K562 (cell line): ENCODE measurements around the gene ATP5F1D. TPM values are rescaled to one million over a fixed set of nuclear protein-coding genes. Genes with fewer than 3 reads are reported as not detected.

ENCODE experiments used
- CHAMP1 ChIP-seq: fragments of 450-650 bp; IDR thresholded peaks from 2 replicates; pipeline ENCODE4 v1.6.1; 2016; ENCODE audit warnings: mild to moderate bottlenecking
- CHD1 ChIP-seq: fragments of 200-600 bp; sonication (generic); IDR thresholded peaks from one replicate; pipeline ENCODE4 v1.6.1; 2012; ENCODE audit warnings: mild to moderate bottlenecking, moderate library complexity, low read length, inconsistent platforms
- GATAD2B ChIP-seq: fragments of 450-650 bp; IDR thresholded peaks from 2 replicates; pipeline ENCODE4 v1.6.1; 2017; ENCODE audit warnings: mild to moderate bottlenecking, borderline replicate concordance
- ID3 ChIP-seq, 2 experiments: fragments of 250-450 bp in 1 of 2; fragments of 450-650 bp in 1 of 2; sonication (Bioruptor Pico) in 1 of 2; IDR thresholded peaks; 2 replicates each; pipeline versions ENCODE4 v1.6.1 to v1.8.0; 2016 to 2021; ENCODE audit warnings: mild to moderate bottlenecking in 2 of 2, moderate library complexity in 2 of 2, missing compliant biosample characterization in 1 of 2, missing genetic modification characterization in 1 of 2
- KLF1 ChIP-seq: fragments of 450-650 bp; IDR thresholded peaks from 2 replicates; pipeline ENCODE4 v1.6.1; 2016; ENCODE audit warnings: missing genetic modification characterization, missing compliant biosample characterization
- MBD2 ChIP-seq: sonication (generic); IDR thresholded peaks from 2 replicates; pipeline ENCODE4 v1.6.1; 2016; ENCODE audit warnings: low read depth, borderline replicate concordance
- MCM2 ChIP-seq: fragments of 450-650 bp; IDR thresholded peaks from 2 replicates; pipeline ENCODE4 v1.6.1; 2017; ENCODE audit warnings: low read depth, mild to moderate bottlenecking
- NUFIP1 ChIP-seq: fragments of 450-650 bp; IDR thresholded peaks from 2 replicates; pipeline ENCODE4 v1.6.1; 2018; ENCODE audit not compliant: partially characterized antibody
- PHF8 ChIP-seq: fragments of 200-600 bp; sonication (generic); IDR thresholded peaks from 2 replicates; pipeline ENCODE4 v1.6.1; 2012; ENCODE audit warnings: mixed run types, mild to moderate bottlenecking, inconsistent platforms, low read length, moderate library complexity, borderline replicate concordance
- RNF219 ChIP-seq: fragments of 250-450 bp; sonication (Bioruptor Pico); IDR thresholded peaks from 2 replicates; pipeline ENCODE4 v1.5.0; 2022; ENCODE audit warnings: mild to moderate bottlenecking
- SPI1 ChIP-seq: IDR thresholded peaks from 2 replicates; pipeline ENCODE4 v1.6.1; 2011; ENCODE audit warnings: low read depth, low read length, control low read depth, borderline replicate concordance
- SREBF1 ChIP-seq: fragments of 150-350 bp; IDR thresholded peaks from 2 replicates; pipeline ENCODE4 v1.6.1; 2014; ENCODE audit warnings: antibody characterized with exemption, low read depth, low read length, borderline replicate concordance
- TBP ChIP-seq: optimal IDR thresholded peaks from 2 replicates; pipeline ENCODE3; 2011; ENCODE audit warnings: low read depth, low read length, improper control_type of control experiment
- TGIF2 ChIP-seq: sonication (generic); formaldehyde crosslinking; IDR thresholded peaks from 2 replicates; pipeline ENCODE4 v1.8.1; 2022; ENCODE audit warnings: mild to moderate bottlenecking, missing genetic modification reagents, moderate library complexity
- ZBTB11 ChIP-seq, 3 experiments: fragments of 200-800 bp in 1 of 3; fragments of 250-450 bp in 1 of 3; fragments of 450-650 bp in 1 of 3; sonication (Bioruptor Pico) in 1 of 3; sonication (Bioruptor generic) in 1 of 3; formaldehyde crosslinking in 1 of 3; IDR thresholded peaks; 2 replicates each; pipeline versions ENCODE4 v1.6.1 to v1.8.0; 2016 to 2022; ENCODE audit warnings: mild to moderate bottlenecking in 2 of 3, missing genetic modification characterization in 2 of 3, missing compliant biosample characterization in 1 of 3, moderate library complexity in 1 of 3
- ZNF311 ChIP-seq: fragments of 250-450 bp; sonication (Bioruptor Pico); IDR thresholded peaks from 2 replicates; pipeline ENCODE4 v1.4.0; 2020; ENCODE audit warnings: mild to moderate bottlenecking, moderate library complexity
- ZNF589 ChIP-seq: fragments of 200-800 bp; sonication (Bioruptor generic); IDR thresholded peaks from 2 replicates; pipeline ENCODE4 v1.6.1; 2016; ENCODE audit warnings: low read depth, missing genetic modification characterization, missing compliant biosample characterization
- polyA plus RNA-seq, 8 experiments: library from polyadenylated mRNA; depleted of rRNA in 4 of 8; stranded (reverse) in 5 of 8; unstranded in 3 of 8; fragments of >200 nt; fragmentation: Nextera tagmentation in 2 of 8; fragmentation: Illumina TruSeq in 1 of 8; extraction: Ambion mirVana in 2 of 8; extraction: Trizol in 1 of 8; gene quantifications; 2 replicates each; pipeline versions ENCODE4 v1.2.1 to v1.2.3, GENCODE V29; 2011 to 2014; ENCODE audit warnings: inconsistent platforms in 1 of 8, missing spikeins in 1 of 8
- total RNA-seq, 7 experiments: library from RNA; depleted of rRNA in 6 of 7; stranded (reverse); fragments of >200 nt in 6 of 7; fragmentation: Illumina TruSeq in 2 of 7; extraction: Trizol in 2 of 7; gene quantifications; 2 replicates each; pipeline versions ENCODE4 v1.2.1 to v1.2.3, GENCODE V29; 2011 to 2021; ENCODE audit warnings: low replicate concordance in 1 of 7

ATP5F1D gene
- total and polyA plus RNA-seq, 9 of the 15 experiments (the other 6 are each of a cell fraction or from before 2014, with no cell fraction given): 3.9 to 409 (median 36.8) TPM

GRCh38 chr19:1251330-1252220 is 10.0 kb downstream of the ATP5F1D start (continued):
- no peak for TF ChIP-seq TGIF2 (CRISPR knock-in tag)
- TF ChIP-seq MCM2: no peak
- TF ChIP-seq CHD1: no peak
- no peak for TF ChIP-seq ZNF311 (CRISPR knock-in tag)
- TF ChIP-seq MBD2: no peak
- TF ChIP-seq GATAD2B: no peak
- TF ChIP-seq ZNF589 (CRISPR knock-in tag): no peak
- no peak for TF ChIP-seq NUFIP1
- TF ChIP-seq SPI1: peak; percentile 46; the same call in 1 of the 2 replicates
- no peak for TF ChIP-seq CHAMP1
- peak in 1 of 3 experiments; percentile 73; a peak in 1 of 6 replicates for TF ChIP-seq ZBTB11 (CRISPR knock-in tag; IDR thresholded peaks at IDR 0.05)
- no peak for TF ChIP-seq KLF1 (tag)
- TF ChIP-seq TBP: no peak
- TF ChIP-seq PHF8: peak; percentile 25; the same call in 1 of the 2 replicates
- no peak for TF ChIP-seq ID3 (CRISPR knock-in tag; IDR thresholded peaks at IDR 0.05)
- no peak for TF ChIP-seq ID3 (tag; IDR thresholded peaks at IDR 0.05)
- TF ChIP-seq SREBF1: no peak
- no peak for TF ChIP-seq RNF219
